GM12878 (cell line): ENCODE results near the gene BCL2. TPM values are rescaled to one million over a fixed set of nuclear protein-coding genes. Genes with fewer than 3 reads are reported as not detected.

Experiments
- ATAC-seq: fragments of 200-7000 bp; cut with Tn5 transposase; 3 replicates; pipeline ENCODE4 v1.9.1; 2020; ENCODE audit warnings: mild to moderate bottlenecking, moderate library complexity
- BruUV-seq: library from RNA; stranded (reverse); fragments of 400-500 nt; replicated peaks from 2 replicates; lab custom pipeline; 2021; lab: Mats Ljungman, UMichigan
- CTCF ChIA-PET: fragments of 300-600 bp; sonication (Branson Sonifier 250); formaldehyde crosslinking; extraction: SDS; loops from one replicate; lab custom pipeline; 2021; ENCODE audit warnings: inconsistent platforms; lab: Yijun Ruan, JAX
- POLR2A ChIA-PET: fragments of 350-600 bp; formaldehyde crosslinking; extraction: SDS; loops from one replicate; lab custom pipeline; 2021; ENCODE audit warnings: inconsistent platforms; lab: Charles Lee
- RAD21 ChIA-PET: fragments of 300-600 bp; sonication (Branson Sonifier 250); formaldehyde crosslinking; loops from one replicate; lab custom pipeline; 2023; ENCODE audit warnings: antibody characterized with exemption; ENCODE audit not compliant: unreplicated experiment; lab: Charles Lee
- SMC1A ChIA-PET: fragments of 300-600 bp; sonication (Branson Sonifier 250); formaldehyde crosslinking; loops from one replicate; lab custom pipeline; 2023; ENCODE audit not compliant: unreplicated experiment, uncharacterized antibody; lab: Charles Lee
- DNase-seq: peaks from one replicate; pipeline ENCODE4 v3.0.0-alpha.2; 2011; ENCODE audit warnings: low read depth, low spot score
- FAIRE-seq: peaks from 3 replicates; lab custom pipeline; 2011; peaks lifted over from hg19 to GRCh38; lab: Jason Lieb, UNC
- H2AFZ ChIP-seq: 2 replicates; pipeline ENCODE4 v1.6.0; 2011; ENCODE audit warnings: low read depth, low read length, control low read depth; ENCODE audit not compliant: control insufficient read depth
- H3K27ac ChIP-seq: 2 replicates; pipeline ENCODE4 v1.5.1; 2011; ENCODE audit warnings: control low read depth; ENCODE audit not compliant: control insufficient read depth, insufficient read depth
- H3K27me3 ChIP-seq, 2 experiments: replicated peaks in 1 of 2; 2 replicates each; pipeline versions ENCODE4 v1.6.0 to v1.6.1; 2011; ENCODE audit warnings: low read length in 1 of 2; ENCODE audit not compliant: control insufficient read depth in 2 of 2, insufficient read depth in 2 of 2
- H3K36me3 ChIP-seq, 2 experiments: 2 replicates each; pipeline ENCODE4 v1.5.1; 2011; ENCODE audit warnings: low read length in 1 of 2; ENCODE audit not compliant: control insufficient read depth in 2 of 2, insufficient read depth in 2 of 2
- H3K4me1 ChIP-seq: 2 replicates; pipeline ENCODE4 v1.6.1; 2011; ENCODE audit warnings: mild to moderate bottlenecking, low read length, moderate library complexity, mixed read lengths; ENCODE audit not compliant: control insufficient read depth, insufficient read depth
- H3K4me2 ChIP-seq: 2 replicates; pipeline ENCODE4 v1.6.0; 2011; ENCODE audit warnings: control low read depth; ENCODE audit not compliant: control insufficient read depth, insufficient read depth
- H3K4me3 ChIP-seq: fragments of 200-600 bp; sonication (generic); 2 replicates; pipeline ENCODE4 v1.5.1; 2016
- H3K79me2 ChIP-seq: 2 replicates; pipeline ENCODE4 v1.6.0; 2011; ENCODE audit warnings: low read length; ENCODE audit not compliant: control insufficient read depth, insufficient read depth
- H3K9ac ChIP-seq: 2 replicates; pipeline ENCODE4 v1.8.0; 2011; ENCODE audit warnings: low read length, control low read depth, mixed read lengths; ENCODE audit not compliant: control insufficient read depth, insufficient read depth
- H3K9me3 ChIP-seq: replicated peaks from 3 replicates; pipeline ENCODE4 v1.5.1; 2011; ENCODE audit warnings: mild to moderate bottlenecking, low read length; ENCODE audit not compliant: control insufficient read depth, insufficient read depth
- H4K20me1 ChIP-seq: 2 replicates; pipeline ENCODE4 v1.6.0; 2011; ENCODE audit not compliant: control insufficient read depth, insufficient read depth
- BCL3 ChIP-seq: IDR thresholded peaks from 2 replicates; pipeline ENCODE4 v1.6.1; 2011; ENCODE audit warnings: borderline replicate concordance, low read depth, mild to moderate bottlenecking, moderate library complexity, low read length; ENCODE audit not compliant: insufficient read depth, poor library complexity, severe bottlenecking
- CBFB ChIP-seq: IDR thresholded peaks from 2 replicates; pipeline ENCODE4 v1.6.1; 2016; ENCODE audit warnings: antibody characterized with exemption, low read depth
- EZH2 ChIP-seq: IDR thresholded peaks from 2 replicates; pipeline ENCODE4 v1.6.1; 2012; ENCODE audit warnings: low read depth, mild to moderate bottlenecking, control low read depth, inconsistent platforms, low read length, borderline replicate concordance; ENCODE audit not compliant: control insufficient read depth
- HCFC1 ChIP-seq: fragments of 150-350 bp; IDR thresholded peaks from 2 replicates; pipeline ENCODE4 v1.6.1; 2014; ENCODE audit warnings: low read length
- HSF1 ChIP-seq: fragments of 150-350 bp; IDR thresholded peaks from 2 replicates; pipeline ENCODE4 v1.6.1; 2014; ENCODE audit warnings: mild to moderate bottlenecking, low read depth, low read length
- JUNB ChIP-seq: IDR thresholded peaks from 2 replicates; pipeline ENCODE4 v1.6.1; 2016; ENCODE audit warnings: antibody characterized with exemption, mild to moderate bottlenecking
- MXI1 ChIP-seq: fragments of 150-350 bp; IDR thresholded peaks from 2 replicates; pipeline ENCODE4 v1.6.1; 2011; ENCODE audit warnings: low read depth, mild to moderate bottlenecking, inconsistent platforms, low read length, improper control_type of control experiment
- PAX5 ChIP-seq: IDR thresholded peaks from 2 replicates; pipeline ENCODE4 v1.6.1; 2011; ENCODE audit warnings: low read depth, low read length, borderline replicate concordance
- POLR2AphosphoS2 ChIP-seq: IDR thresholded peaks from 2 replicates; pipeline ENCODE4 v1.6.1; 2011; ENCODE audit warnings: low read depth, mild to moderate bottlenecking, low read length, improper control_type of control experiment, moderate library complexity
- POU2F2 ChIP-seq: IDR thresholded peaks from 3 replicates; pipeline ENCODE4 v1.6.1; 2011; ENCODE audit warnings: low read depth, mild to moderate bottlenecking, low read length, borderline replicate concordance
- PRDM15 ChIP-seq: fragments of 450-650 bp; formaldehyde crosslinking; IDR thresholded peaks from 2 replicates; pipeline ENCODE4 v1.4.0; 2020; ENCODE audit warnings: mild to moderate bottlenecking, moderate library complexity
- RB1 ChIP-seq: fragments of 450-650 bp; formaldehyde crosslinking; IDR thresholded peaks from 2 replicates; pipeline ENCODE4 v1.6.1; 2017; ENCODE audit warnings: mild to moderate bottlenecking, borderline replicate concordance
- USF1 ChIP-seq: IDR thresholded peaks from 2 replicates; pipeline ENCODE4 v1.6.1; 2011; ENCODE audit warnings: borderline replicate concordance, low read depth, mild to moderate bottlenecking, moderate library complexity, mixed read lengths, low read length; ENCODE audit not compliant: insufficient read depth; ENCODE audit errors: extremely low read length
- WGBS: methylation state at CpG from one replicate; pipeline ENCODE4 v1.1.6; 2016; ENCODE audit warnings: low lambda C conversion rate; ENCODE audit not compliant: insufficient replicate concordance, insufficient coverage; ENCODE audit errors: missing lambda C conversion rate; 5-methylcytosine and 5-hydroxymethylcytosine counted together
- in situ Hi-C: fragments of 300-500 bp; cut with MboI; formaldehyde crosslinking; loops from 9 replicates; pipeline ENCODE4 v1.14.3; 2018; ENCODE audit warnings: mixed read lengths
- intact Hi-C: fragments of 100-400 bp; cut with micrococcal nuclease; formaldehyde crosslinking; loops from one replicate; pipeline ENCODE4 v1.14.2; 2022; ENCODE audit not compliant: unreplicated experiment
- polyA plus RNA-seq, 11 experiments: library from polyadenylated mRNA; depleted of rRNA in 4 of 11; unstranded in 6 of 11; stranded (reverse) in 5 of 11; fragments of >200 nt; fragmentation: Nextera tagmentation in 4 of 11; fragmentation: Illumina TruSeq in 1 of 11; extraction: Ambion mirVana in 4 of 11; extraction: Trizol in 1 of 11; gene quantifications; 1 replicate in 1 of 11; 2 replicates in 10 of 11; pipeline versions ENCODE4 v1.2.1 to v1.2.3, GENCODE V29; 2011 to 2016; ENCODE audit warnings: inconsistent platforms in 2 of 11, missing spikeins in 2 of 11, low read depth in 1 of 11
- total RNA-seq, 4 experiments: library from RNA; depleted of rRNA in 3 of 4; stranded (reverse); fragments of >200 nt in 3 of 4; fragmentation: Illumina TruSeq in 1 of 4; extraction: Trizol in 1 of 4; gene quantifications; 2 replicates each; pipeline versions ENCODE4 v1.2.1 to v1.2.3, GENCODE V29; 2013 to 2021

BCL2 gene
- total and polyA plus RNA-seq, 10 of the 15 experiments (the other 5 are each of a cell fraction or from before 2014, with no cell fraction given): 4.1 to 47.8 (median 19.3) TPM

- RAD21 ChIA-PET: interaction anchor here (0.7 to 14.5 kb wide), 18 partner anchors 8 to 158 kb away, joined by 3 to 463 read pairs (median 28); partner anchors contain the start of gene BCL2
- intact Hi-C loops: loop anchor here (2.0 to 5.0 kb wide), 3 partner anchors 47 to 152 kb away; no protein-coding TSS in a partner anchor
- in situ Hi-C loops: no loop called here
- SMC1A ChIA-PET: interaction anchor here (0.6 to 13.4 kb wide), 29 partner anchors 9 to 179 kb away, joined by 3 to 453 read pairs (median 7); partner anchors contain the start of gene BCL2
- DNase-seq (peak; percentile 62), FAIRE-seq (peak; percentile 27), ATAC-seq (peak; percentile 12)
- Histone ChIP-seq H3K4me2 (peak overlapping the region; percentile 99), H3K9ac (peak overlapping the region; percentile 97), H3K27ac (peak overlapping the region; percentile 100), H3K4me1 (peaks cover 72% of the 10 kb centered on the region), H3K4me3 (peak overlapping the region; percentile 50), H3K9me3 (no peaks in the 10 kb centered on the region), H3K27me3 (no peaks in the 10 kb centered on the region), H2AFZ (no peak overlapping the region), H3K36me3 (no peaks in the 10 kb centered on the region), H3K79me2 (peaks cover 76% of the 10 kb centered on the region), H4K20me1 (no peaks in the 10 kb centered on the region)
- under 1% methylated on average over 13 of the region's 13 CpGs for WGBS
- no TSS peak for BruUV-seq
- POLR2A ChIA-PET: interaction anchor here (0.8 to 11.7 kb wide), 13 partner anchors 9 to 158 kb away, joined by 3 to 278 read pairs (median 3); partner anchors contain the start of gene BCL2
- CTCF ChIA-PET: interaction anchor here (1.1 to 18.1 kb wide), 8 partner anchors 12 to 162 kb away, joined by 3 to 416 read pairs (median 26); partner anchors contain the start of gene BCL2
- TF ChIP-seq JUNB: peak; percentile 35; the same call in 1 of the 2 replicates
- TF ChIP-seq EZH2: no peak
- TF ChIP-seq PRDM15 (CRISPR knock-in tag): no peak
- TF ChIP-seq MXI1: peak; percentile 69; the same call in 1 of the 2 replicates
- 0 out of 2 replicates have a peak, but pooled peaks have one; percentile 17 for TF ChIP-seq RB1
- TF ChIP-seq HSF1: no peak
- TF ChIP-seq HCFC1: 0 out of 2 replicates have a peak, but pooled peaks have one; percentile 16
- peak; percentile 83; the same call in 2 of the 3 replicates for TF ChIP-seq POU2F2
- no peak for TF ChIP-seq CBFB
- TF ChIP-seq POLR2AphosphoS2: 0 out of 2 replicates have a peak, but pooled peaks have one; percentile 5
- TF ChIP-seq USF1: peak; percentile 39
- TF ChIP-seq PAX5: peak; percentile 84
- peak; percentile 33 for TF ChIP-seq BCL3
These were observed 159.2 kb downstream of the BCL2 start for GRCh38 chr18:63160172-63160995.
